Naive thymus-derived CD8-positive, alpha-beta T cell (primary cell): ENCODE results near the gene TEP1. TPM values are rescaled to one million over a fixed set of nuclear protein-coding genes. Genes with fewer than 3 reads are reported as not detected.
"Not testable (repeated sequence)": the region's sequence is repeated elsewhere in the genome, so short reads cannot be mapped to it uniquely, and the experiment has no call there.

Experiments
- ATAC-seq, 2 donors: fragments of 150-1000 bp; cut with Tn5 transposase in 1 of 2; sonication (Bioruptor Pico), chemical (Tn5 transposase) in 1 of 2; 1 replicate in 1 of 2; 2 replicates in 1 of 2; pipeline ENCODE4 v1.10.0; 2021; ENCODE audit warnings: mild to moderate bottlenecking in 2 of 2, moderate library complexity in 2 of 2
- POLR2A ChIA-PET: fragments of 350-600 bp; sonication (Branson Sonifier 250); formaldehyde crosslinking; loops from one replicate; lab custom pipeline; 2021; ENCODE audit warnings: antibody characterized with exemption; lab: Charles Lee
- DNase-seq, 10 donors: peaks; one replicate each; pipeline versions ENCODE4 v3.0.0 to v3.0.0-alpha.2; 2020 to 2022
- H3K27ac Mint-ChIP-seq, 10 donors: one replicate each; pipeline ENCODE4 v1.8.0; 2020 to 2022; ENCODE audit warnings: mild to moderate bottlenecking in 10 of 10, mixed read lengths in 10 of 10, moderate library complexity in 4 of 10, inconsistent platforms in 1 of 10
- H3K27me3 Mint-ChIP-seq, 5 donors: one replicate each; pipeline ENCODE4 v1.8.0; 2021 to 2022; ENCODE audit warnings: mixed read lengths in 5 of 5
- H3K36me3 Mint-ChIP-seq, 3 donors: one replicate each; pipeline ENCODE4 v1.8.0; 2020 to 2022; ENCODE audit warnings: mixed read lengths in 3 of 3, mild to moderate bottlenecking in 2 of 3, inconsistent platforms in 1 of 3
- H3K4me1 Mint-ChIP-seq, 4 donors: one replicate each; pipeline ENCODE4 v1.8.0; 2021 to 2022; ENCODE audit warnings: mixed read lengths in 4 of 4
- H3K4me3 Mint-ChIP-seq, 10 donors: one replicate each; pipeline ENCODE4 v1.8.0; 2020 to 2022; ENCODE audit warnings: mild to moderate bottlenecking in 10 of 10, mixed read lengths in 10 of 10, moderate library complexity in 6 of 10, inconsistent platforms in 1 of 10
- H3K9me3 Mint-ChIP-seq, 9 donors: one replicate each; pipeline ENCODE4 v1.8.0; 2020 to 2022; ENCODE audit warnings: mixed read lengths in 9 of 9, mild to moderate bottlenecking in 3 of 9, inconsistent platforms in 1 of 9, moderate library complexity in 1 of 9
- polyA plus RNA-seq, 3 donors: library from polyadenylated mRNA; unstranded; fragments of 300-500 nt; fragmentation: Illumina TruSeq; gene quantifications; one replicate each; pipeline ENCODE4 v1.2.3, GENCODE V29; 2021
- total RNA-seq, 8 experiments: library from RNA in 2 of 8; stranded (reverse) in 2 of 8; gene quantifications; one replicate each; pipeline ENCODE4 v1.2.3 and lab custom pipeline; 2021 to 2026

The TEP1 gene
- total and polyA plus RNA-seq, 5 experiments from 2014 or later = 3.0 to 70.4 (median 4.9) TPM

DNA sequence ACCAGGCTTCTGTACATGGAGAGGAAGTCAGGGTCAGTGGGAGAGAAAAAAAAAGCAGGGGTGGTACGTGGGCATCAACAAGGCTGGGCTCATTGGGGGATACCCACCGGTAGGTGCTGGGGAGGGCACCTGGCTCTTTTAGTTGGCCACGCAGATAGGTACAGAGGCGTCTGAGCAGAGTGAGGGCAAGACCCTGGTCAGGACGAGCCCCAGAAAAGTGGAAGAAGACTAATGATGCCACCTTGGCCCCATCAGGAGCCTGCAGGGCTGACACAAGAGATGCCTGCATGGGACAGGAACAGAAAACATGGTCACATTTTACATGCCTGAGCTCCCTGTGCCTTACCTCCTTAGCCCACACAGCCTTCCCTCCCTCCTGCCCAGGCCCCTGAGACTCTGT, 29.7 kb downstream of the TEP1 start:
- H3K4me1 Mint-ChIP-seq = peaks cover 0 to 4% (median 0%) of the 10 kb centered on the region in 4 donors
- H3K27me3 Mint-ChIP-seq = no peaks in the 10 kb centered on the region
- DNase-seq = no peak
- POLR2A ChIA-PET = interaction anchor here (0.5 kb wide), 1 partner anchor 26 kb away, joined by 3 read pairs; no protein-coding TSS in a partner anchor
- H3K9me3 Mint-ChIP-seq = no peaks in the 10 kb centered on the region
- ATAC-seq = no peak
- peak overlapping the region in 1 of 10 donors; percentile 48 for H3K27ac Mint-ChIP-seq
- peaks cover 0 to 94% (median 33%) of the 10 kb centered on the region in 3 donors for H3K36me3 Mint-ChIP-seq
- H3K4me3 Mint-ChIP-seq = no peak overlapping the region

DNA sequence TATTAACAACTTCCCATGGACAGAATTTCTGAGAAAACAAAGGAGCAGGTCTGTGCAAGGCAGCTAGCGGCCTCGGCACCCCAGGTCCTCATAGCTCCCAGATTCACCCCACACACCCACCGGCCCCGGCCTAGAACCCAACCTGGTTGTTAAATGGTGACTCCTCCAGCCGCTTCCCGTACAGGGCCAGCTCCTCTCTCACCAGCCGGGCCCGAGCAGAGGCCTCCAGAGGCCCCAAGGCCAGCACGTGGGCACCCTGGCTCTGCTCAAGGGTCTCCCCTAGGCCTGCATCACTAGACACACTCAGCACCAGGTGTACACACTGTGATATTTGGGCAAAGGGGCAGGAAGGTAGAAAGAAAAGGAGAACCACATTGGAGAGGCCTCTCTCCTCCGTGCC, 30.3 kb downstream of the TEP1 start:
- H3K4me3 Mint-ChIP-seq = no peak overlapping the region
- DNase-seq = no peak
- H3K27ac Mint-ChIP-seq = peak overlapping the region in 1 of 10 donors; percentile 48
- ATAC-seq = no peak
- H3K9me3 Mint-ChIP-seq = no peaks in the 10 kb centered on the region
- H3K4me1 Mint-ChIP-seq = peaks cover 0 to 4% (median 0%) of the 10 kb centered on the region in 4 donors
- no peaks in the 10 kb centered on the region for H3K27me3 Mint-ChIP-seq
- POLR2A ChIA-PET = no interaction called here
- peaks cover 0 to 92% (median 27%) of the 10 kb centered on the region in 3 donors for H3K36me3 Mint-ChIP-seq

DNA sequence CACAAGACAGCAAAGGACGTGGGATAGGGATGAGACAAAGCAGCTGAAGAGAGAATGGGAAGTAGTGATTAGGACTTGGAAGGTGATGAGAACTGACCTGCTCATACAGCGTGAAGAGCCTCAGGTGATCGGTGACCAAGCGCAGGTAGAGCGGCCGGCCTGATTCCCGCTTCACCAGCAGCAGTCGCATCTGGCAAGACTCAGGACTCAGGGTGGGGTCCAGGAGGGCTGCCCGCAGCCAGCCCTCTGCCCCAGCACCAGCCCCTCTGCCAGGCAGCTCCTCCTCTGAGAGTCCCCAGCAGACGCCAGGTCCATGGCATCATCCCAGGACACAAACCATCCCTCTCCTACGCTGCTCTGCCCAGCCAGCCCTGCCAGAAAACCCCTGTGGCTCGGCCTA, 30.8 kb downstream of the TEP1 start:
- Mint-ChIP-seq H3K27me3 (no peaks in the 10 kb centered on the region), H3K4me1 (peaks cover 0 to 4% (median 0%) of the 10 kb centered on the region in 4 donors), H3K9me3 (no peaks in the 10 kb centered on the region), H3K27ac (peak overlapping the region in 2 of 10 donors; percentile 65 to 77), H3K36me3 (peaks cover 0 to 92% (median 25%) of the 10 kb centered on the region in 3 donors), H3K4me3 (no peak overlapping the region)
- DNase-seq (no peak), ATAC-seq (no peak)
- POLR2A ChIA-PET = no interaction called here

DNA sequence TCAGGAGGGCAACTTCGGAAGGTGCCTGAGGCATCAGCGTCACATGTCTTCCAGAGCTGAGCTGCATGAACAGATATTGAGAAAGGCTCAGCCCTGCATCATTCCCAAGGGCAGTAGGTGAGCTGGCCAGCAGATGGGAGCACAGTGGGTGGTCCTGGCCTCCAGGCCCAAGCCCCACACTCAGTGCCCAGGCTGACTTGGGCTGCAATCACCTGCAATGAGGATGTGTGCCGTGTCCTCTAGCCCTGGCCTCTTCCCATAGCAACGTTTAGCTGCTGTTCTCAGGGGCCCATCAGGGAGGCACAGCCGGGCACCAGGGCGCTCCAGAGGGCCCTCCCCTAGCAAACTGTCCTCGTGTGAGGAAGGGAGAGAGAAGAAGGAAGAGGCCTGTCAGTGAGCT, 32.0 kb downstream of the TEP1 start:
- DNase-seq (no peak), ATAC-seq (no peak)
- H3K27ac Mint-ChIP-seq = peak overlapping the region in 1 of 10 donors; percentile 14
- no peaks in the 10 kb centered on the region for H3K9me3 Mint-ChIP-seq
- peaks cover 0 to 4% (median 0%) of the 10 kb centered on the region in 4 donors for H3K4me1 Mint-ChIP-seq
- H3K4me3 Mint-ChIP-seq = no peak overlapping the region
- peaks cover 0 to 93% (median 26%) of the 10 kb centered on the region in 3 donors for H3K36me3 Mint-ChIP-seq
- POLR2A ChIA-PET = no interaction called here
- H3K27me3 Mint-ChIP-seq = no peaks in the 10 kb centered on the region

DNA sequence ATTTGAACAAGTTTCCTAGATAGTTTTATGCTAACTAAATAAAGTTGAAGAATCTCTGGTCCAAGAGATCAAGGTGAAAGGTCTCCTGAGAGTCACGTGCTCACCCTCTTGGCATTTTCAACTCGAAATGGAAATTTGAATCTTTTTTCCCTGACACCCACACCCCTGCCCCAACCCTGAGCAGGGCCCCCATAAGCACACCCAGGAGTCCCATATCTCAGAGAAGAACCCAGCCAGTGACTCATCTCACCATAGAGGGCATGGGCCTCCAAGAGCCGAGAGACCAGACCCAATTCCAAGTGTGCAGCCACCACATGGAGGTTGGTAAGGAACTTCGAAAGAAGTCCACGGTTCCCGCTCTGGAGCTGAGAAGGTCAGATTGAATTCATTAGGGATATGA, 32.6 kb downstream of the TEP1 start:
- peak overlapping the region in 1 of 10 donors; percentile 27 for H3K27ac Mint-ChIP-seq
- POLR2A ChIA-PET = no interaction called here
- H3K4me1 Mint-ChIP-seq = peaks cover 0 to 5% (median 0%) of the 10 kb centered on the region in 4 donors

DNA sequence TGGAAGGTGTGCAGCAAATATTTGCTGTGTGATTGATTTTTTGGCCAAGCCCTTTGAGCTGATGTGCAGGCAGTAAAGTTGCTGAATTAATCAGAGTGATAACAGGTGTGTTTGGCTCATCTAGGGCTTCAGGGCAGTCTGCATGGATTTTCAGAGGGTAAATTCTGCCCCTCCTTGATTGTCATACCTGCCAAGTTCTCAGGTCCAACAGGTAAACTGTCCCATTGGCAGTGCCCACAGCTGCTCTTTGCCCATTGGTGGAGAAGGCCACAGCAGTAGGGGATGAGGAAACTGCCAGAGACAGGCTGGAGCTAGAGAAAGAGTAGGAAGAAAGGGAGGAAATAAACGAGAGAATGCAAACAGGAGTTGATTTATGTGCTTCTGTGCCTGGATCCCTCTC, 33.6 kb downstream of the TEP1 start:
- H3K36me3 Mint-ChIP-seq = peaks cover 0 to 94% (median 25%) of the 10 kb centered on the region in 3 donors
- DNase-seq (no peak), ATAC-seq (no peak)
- no peaks in the 10 kb centered on the region for H3K27me3 Mint-ChIP-seq
- H3K4me3 Mint-ChIP-seq = no peak overlapping the region
- POLR2A ChIA-PET = no interaction called here
- H3K27ac Mint-ChIP-seq = peak overlapping the region in 1 of 10 donors; percentile 83
- H3K9me3 Mint-ChIP-seq = no peaks in the 10 kb centered on the region
- peaks cover 0 to 6% (median 0%) of the 10 kb centered on the region in 4 donors for H3K4me1 Mint-ChIP-seq

More for the DNA sequence above, 32.6 kb downstream of the TEP1 start:
- no peaks in the 10 kb centered on the region for H3K27me3 Mint-ChIP-seq
- ATAC-seq (no peak), DNase-seq (no peak)
- H3K4me3 Mint-ChIP-seq = no peak overlapping the region
- H3K9me3 Mint-ChIP-seq = no peaks in the 10 kb centered on the region
- H3K36me3 Mint-ChIP-seq = peaks cover 0 to 93% (median 26%) of the 10 kb centered on the region in 3 donors

DNA sequence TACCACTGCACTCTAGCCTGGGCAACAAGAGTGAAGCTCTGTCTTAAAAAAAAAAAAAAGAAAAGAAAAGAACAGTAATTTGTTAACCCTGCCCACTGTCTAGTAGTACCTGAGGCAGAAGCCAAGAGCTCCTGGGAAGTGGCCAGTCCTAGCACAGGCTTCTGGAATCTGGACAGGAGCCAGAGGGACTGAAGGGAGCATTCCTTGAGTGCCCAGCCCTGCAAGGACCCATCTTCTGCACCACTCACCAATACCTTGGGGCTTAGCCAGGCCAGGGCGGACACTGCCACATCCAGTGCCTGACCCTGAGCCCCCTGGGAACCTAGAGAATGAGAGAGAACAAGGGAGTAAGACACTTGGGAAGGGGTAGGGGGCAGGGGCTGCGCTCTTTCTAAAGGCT, 36.1 kb downstream of the TEP1 start:
- Mint-ChIP-seq H3K4me1 (peaks cover 0 to 5% (median 2%) of the 10 kb centered on the region in 4 donors), H3K9me3 (no peaks in the 10 kb centered on the region), H3K27ac (peak overlapping the region in 1 of 10 donors; percentile 73), H3K36me3 (peaks cover 0 to 93% (median 20%) of the 10 kb centered on the region in 3 donors), H3K4me3 (no peak overlapping the region), H3K27me3 (no peaks in the 10 kb centered on the region)
- POLR2A ChIA-PET = interaction anchor here (0.5 kb wide), 1 partner anchor 21 kb away, joined by 4 read pairs; no protein-coding TSS in a partner anchor
- DNase-seq (no peak), ATAC-seq (no peak)

DNA sequence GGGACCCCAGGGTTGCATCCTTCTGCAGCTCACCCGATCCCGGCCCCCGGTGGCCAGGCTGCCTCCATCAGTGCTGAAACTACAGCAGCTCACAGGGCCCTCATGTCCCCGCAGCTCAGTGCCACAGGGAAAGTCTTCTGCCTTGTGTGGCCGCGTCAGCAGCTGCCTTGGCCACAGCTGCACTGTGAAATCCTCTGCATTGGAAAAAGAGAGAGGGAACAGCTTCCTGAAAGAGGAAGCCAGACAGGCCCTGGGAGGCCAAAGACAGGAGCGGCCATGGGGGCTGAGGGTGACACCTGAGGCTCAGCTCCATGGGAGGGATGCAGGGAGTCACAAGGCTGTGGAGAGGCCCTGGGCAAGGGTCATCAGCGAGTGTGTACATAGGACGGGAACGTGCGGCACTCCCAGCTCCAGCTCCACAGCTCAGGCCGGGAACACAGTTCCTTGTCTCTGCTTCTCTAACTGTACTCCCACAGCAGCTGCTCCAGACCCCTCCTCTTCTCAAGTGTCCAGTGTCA, 37.2 kb downstream of the TEP1 start:
- no peak overlapping the region for H3K4me3 Mint-ChIP-seq
- peak overlapping the region in 2 of 10 donors; percentile 37 to 61 for H3K27ac Mint-ChIP-seq
- POLR2A ChIA-PET = interaction anchor here (0.8 kb wide), 1 partner anchor 34 kb away, joined by 6 read pairs; no protein-coding TSS in a partner anchor
- H3K27me3 Mint-ChIP-seq = no peaks in the 10 kb centered on the region
- ATAC-seq = no peak
- no peaks in the 10 kb centered on the region for H3K9me3 Mint-ChIP-seq
- no peak for DNase-seq
- peaks cover 6 to 94% (median 25%) of the 10 kb centered on the region in 3 donors for H3K36me3 Mint-ChIP-seq
- H3K4me1 Mint-ChIP-seq = peaks cover 0 to 5% (median 2%) of the 10 kb centered on the region in 4 donors

DNA sequence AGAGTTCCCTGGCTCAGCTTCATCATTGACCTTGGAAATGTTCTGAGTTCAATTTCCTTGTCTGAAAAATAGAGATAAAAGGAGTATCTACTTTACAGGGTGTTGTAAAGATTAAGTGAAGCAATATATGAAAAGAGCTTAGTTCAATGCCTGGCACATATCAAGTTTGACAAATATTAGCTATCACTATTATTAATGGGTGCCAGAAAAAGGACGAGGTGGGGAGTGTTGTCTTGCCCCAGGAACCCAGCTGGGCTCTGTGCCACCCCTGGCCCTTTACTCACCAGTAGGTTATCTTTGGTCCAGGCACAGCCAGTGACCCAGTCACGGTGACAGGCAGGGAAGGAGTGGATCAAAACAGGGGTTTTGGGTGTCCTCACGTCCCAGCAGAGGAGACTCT, 37.8 kb downstream of the TEP1 start:
- Mint-ChIP-seq H3K9me3 (no peaks in the 10 kb centered on the region), H3K4me3 (no peak overlapping the region), H3K36me3 (peaks cover 6 to 94% (median 22%) of the 10 kb centered on the region in 3 donors), H3K4me1 (peaks cover 0 to 5% (median under 1%) of the 10 kb centered on the region in 4 donors), H3K27me3 (no peaks in the 10 kb centered on the region), H3K27ac (peak overlapping the region in 5 of 10 donors; percentile 32 to 68 (median 63))
- ATAC-seq (no peak), DNase-seq (no peak)
- POLR2A ChIA-PET = interaction anchor here (0.7 kb wide), 1 partner anchor 9 kb away, joined by 4 read pairs; no protein-coding TSS in a partner anchor

DNA sequence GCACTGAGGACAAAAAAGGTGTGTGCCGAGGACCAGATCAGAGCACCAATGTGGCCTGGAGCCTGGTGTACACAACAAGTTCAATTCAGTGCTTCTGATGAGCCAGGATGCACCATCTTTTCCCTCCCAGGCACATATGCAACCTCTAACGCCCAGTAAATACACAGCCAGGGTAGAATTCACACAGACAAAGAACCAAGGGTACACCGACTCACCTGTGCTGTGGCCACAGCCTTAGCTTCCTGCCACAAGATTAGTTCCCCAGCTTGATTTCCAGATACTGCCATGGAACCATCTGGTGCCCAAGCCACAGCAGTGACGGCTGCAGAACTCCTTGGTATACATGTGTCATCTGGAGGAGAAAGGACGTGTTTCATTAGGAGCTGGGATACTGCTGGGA, 40.5 kb downstream of the TEP1 start:
- Mint-ChIP-seq H3K36me3 (peaks cover 6 to 98% (median 31%) of the 10 kb centered on the region in 3 donors), H3K4me3 (no peak overlapping the region), H3K4me1 (peaks cover 0 to 5% (median under 1%) of the 10 kb centered on the region in 4 donors), H3K27me3 (no peaks in the 10 kb centered on the region), H3K9me3 (no peaks in the 10 kb centered on the region), H3K27ac (no peak overlapping the region)
- DNase-seq (no peak), ATAC-seq (no peak)
- POLR2A ChIA-PET = no interaction called here

DNA sequence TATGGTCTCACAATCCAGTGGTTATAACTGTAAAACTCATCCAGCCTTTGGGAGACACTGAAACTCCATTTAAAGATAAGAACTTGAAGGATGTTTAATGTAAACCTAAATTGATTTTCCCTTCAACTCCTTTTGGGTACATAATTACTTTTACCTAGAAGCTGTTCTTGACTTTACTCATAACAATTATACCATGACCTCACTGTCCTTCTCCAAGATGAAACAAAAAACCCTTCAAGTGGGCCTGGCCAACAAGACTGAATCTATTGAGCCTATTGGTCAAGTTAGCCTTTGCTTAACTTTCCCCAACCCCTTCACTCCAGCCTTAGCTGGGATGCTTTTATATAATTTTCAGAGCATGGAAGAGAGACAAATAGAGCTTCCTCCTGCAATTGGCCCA, 47.4 kb downstream of the TEP1 start:
- DNase-seq (no peak), ATAC-seq (no peak)
- Mint-ChIP-seq H3K36me3 (peaks cover 0 to 71% (median 17%) of the 10 kb centered on the region in 3 donors), H3K27me3 (no peaks in the 10 kb centered on the region), H3K27ac (peak overlapping the region in 3 of 10 donors; percentile 18 to 41 (median 29)), H3K4me3 (no peak overlapping the region), H3K9me3 (no peaks in the 10 kb centered on the region), H3K4me1 (no peaks in the 10 kb centered on the region)
- POLR2A ChIA-PET = no interaction called here

DNA sequence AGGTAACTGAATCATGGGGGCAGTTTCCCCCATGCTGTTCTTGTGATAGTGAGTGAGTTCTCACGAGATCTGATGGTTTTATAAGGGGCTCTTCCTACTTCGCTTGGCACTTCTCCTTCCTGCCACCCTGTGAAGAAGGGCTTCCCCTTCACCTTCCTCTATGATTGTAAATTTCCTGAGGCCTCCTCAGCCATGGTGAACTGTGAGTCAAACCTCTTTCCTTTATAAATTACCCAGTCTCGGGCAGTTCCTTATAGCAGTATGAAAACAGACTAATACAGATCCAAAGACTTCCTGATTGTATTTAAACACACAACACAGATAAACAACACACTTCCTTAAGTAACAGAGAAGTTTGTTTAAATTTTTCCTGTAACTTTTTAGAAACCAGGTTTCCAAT, 54.8 kb downstream of the TEP1 start:
- H3K4me3 Mint-ChIP-seq, H3K27me3 Mint-ChIP-seq, POLR2A ChIA-PET, H3K9me3 Mint-ChIP-seq, DNase-seq, ATAC-seq: not testable (repeated sequence)
- peak overlapping the region in 6 of 10 donors; percentile 11 to 77 (median 60) for H3K27ac Mint-ChIP-seq
- peaks cover 0 to 71% (median 14%) of the 10 kb centered on the region in 3 donors for H3K36me3 Mint-ChIP-seq
- H3K4me1 Mint-ChIP-seq = peaks cover 0 to 10% (median under 1%) of the 10 kb centered on the region in 4 donors

DNA sequence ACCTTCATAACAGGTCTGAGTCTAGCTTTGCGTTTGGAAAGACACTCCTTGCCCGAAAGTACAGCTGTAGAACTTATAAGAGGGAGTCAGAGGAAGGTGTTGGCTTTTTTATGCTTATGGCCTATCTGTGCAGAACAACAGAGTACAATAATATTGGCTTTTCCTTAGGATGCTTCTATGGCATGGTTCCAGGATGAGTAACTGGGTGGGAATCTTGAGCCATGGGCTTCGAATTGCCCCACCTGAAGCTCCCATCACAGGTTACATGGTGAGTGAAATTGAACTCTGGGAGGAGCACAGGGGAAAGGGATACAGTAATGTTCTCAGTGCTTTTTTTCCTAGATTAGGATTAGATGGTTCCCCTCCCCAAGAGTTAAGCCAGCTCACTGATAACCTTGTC, 56.9 kb downstream of the TEP1 start:
- POLR2A ChIA-PET = interaction anchor here (0.6 to 1.3 kb wide), 2 partner anchors 10 to 14 kb away, joined by 3 read pairs; no protein-coding TSS in a partner anchor
- no peaks in the 10 kb centered on the region for H3K9me3 Mint-ChIP-seq
- peaks cover 0 to 10% (median under 1%) of the 10 kb centered on the region in 4 donors for H3K4me1 Mint-ChIP-seq
- DNase-seq (no peak), ATAC-seq (no peak)
- peaks cover 0 to 82% (median 15%) of the 10 kb centered on the region in 3 donors for H3K36me3 Mint-ChIP-seq
- no peak overlapping the region for H3K4me3 Mint-ChIP-seq
- peak overlapping the region in 4 of 10 donors; percentile 5 to 88 (median 21) for H3K27ac Mint-ChIP-seq
- H3K27me3 Mint-ChIP-seq = no peaks in the 10 kb centered on the region
